HCT116 (cell line): ENCODE data around the gene HOXD11. TPM values are rescaled to one million over a fixed set of nuclear protein-coding genes. Genes with fewer than 3 reads are reported as not detected.

ENCODE experiments used
- ATAC-seq: fragments of 200-7000 bp; cut with Tn5 transposase; 2 replicates; pipeline ENCODE4 v1.9.1; 2020; ENCODE audit warnings: mild to moderate bottlenecking, moderate library complexity
- BruUV-seq: library from RNA; stranded (reverse); fragments of 400-500 nt; replicated peaks from 2 replicates; lab custom pipeline; 2021; lab: Mats Ljungman, UMichigan
- CTCF ChIA-PET: fragments of 300-600 bp; sonication (Branson Sonifier 250); formaldehyde crosslinking; loops from one replicate; lab custom pipeline; 2021; ENCODE audit warnings: antibody characterized with exemption; lab: Charles Lee
- POLR2A ChIA-PET: fragments of 300-600, 350-600 bp; sonication (Branson Sonifier 250); formaldehyde crosslinking; loops from one replicate; lab custom pipeline; 2021; ENCODE audit warnings: antibody characterized with exemption; lab: Charles Lee
- RAD21 ChIA-PET, 2 experiments: fragments of 300-600 bp; sonication (Branson Sonifier 250); formaldehyde crosslinking; loops; one replicate each; lab custom pipeline; 2023; ENCODE audit warnings: low total read pairs in 2 of 2; ENCODE audit not compliant: uncharacterized antibody in 2 of 2, unreplicated experiment in 2 of 2, low non-redundant PET in 1 of 2; lab: Charles Lee
- DNase-seq: peaks from one replicate; pipeline ENCODE4 v3.0.0-alpha.2; 2010; ENCODE audit warnings: low read depth, low spot score
- H2AFZ ChIP-seq: fragments of 200-600 bp; shearing (Covaris generic), sonication (generic); 2 replicates; pipeline ENCODE4 v1.6.1; 2017; ENCODE audit warnings: low read depth, mixed run types, mixed read lengths, antibody characterized with exemption, low read length; ENCODE audit not compliant: poor library complexity, severe bottlenecking
- H3K27ac ChIP-seq: 2 replicates; pipeline ENCODE4 v1.5.1; 2012; ENCODE audit warnings: low read depth, low read length
- H3K27me3 ChIP-seq: fragments of 200-600 bp; sonication (generic); 2 replicates; pipeline ENCODE4 v1.6.1; 2016; ENCODE audit warnings: mixed run types, low read length, mixed read lengths; ENCODE audit not compliant: insufficient read depth
- H3K36me3 ChIP-seq, 2 experiments: fragments of 200-500 bp in 1 of 2; fragments of 200-600 bp in 1 of 2; sonication (Bioruptor generic) in 1 of 2; sonication (generic) in 1 of 2; 2 replicates each; pipeline versions ENCODE4 v1.5.1 to v1.6.1; 2014 to 2016; ENCODE audit warnings: low read length in 2 of 2, inconsistent platforms in 1 of 2, mixed read lengths in 1 of 2, mixed run types in 1 of 2; ENCODE audit not compliant: insufficient read depth in 2 of 2, control insufficient read depth in 1 of 2
- H3K4me1 ChIP-seq, 2 experiments: fragments of 200-600 bp in 1 of 2; sonication (generic) in 1 of 2; 2 replicates each; pipeline versions ENCODE4 v1.5.1 to v1.6.1; 2012 to 2017; ENCODE audit warnings: low read length in 2 of 2, inconsistent platforms in 1 of 2, mild to moderate bottlenecking in 1 of 2, mixed read lengths in 1 of 2, mixed run types in 1 of 2, moderate library complexity in 1 of 2; ENCODE audit not compliant: insufficient read depth in 2 of 2, control insufficient read depth in 1 of 2
- H3K4me2 ChIP-seq: fragments of 200-600 bp; sonication (generic); 2 replicates; pipeline ENCODE4 v1.6.1; 2017; ENCODE audit warnings: mixed run types, low read length, mixed read lengths
- H3K4me3 ChIP-seq, 2 experiments: fragments of 200-600 bp in 1 of 2; sonication (generic) in 1 of 2; replicated peaks in 1 of 2; 2 replicates each; pipeline ENCODE4 v1.5.1; 2011 to 2016; ENCODE audit warnings: low read length in 2 of 2, control low read depth in 1 of 2, low read depth in 1 of 2, mild to moderate bottlenecking in 1 of 2, mixed read lengths in 1 of 2, mixed run types in 1 of 2
- H3K79me2 ChIP-seq: fragments of 200-600 bp; sonication (generic); 2 replicates; pipeline ENCODE4 v1.6.1; 2017; ENCODE audit warnings: mild to moderate bottlenecking, mixed run types, low read length, moderate library complexity, mixed read lengths; ENCODE audit not compliant: insufficient read depth
- H3K9ac ChIP-seq: fragments of 200-600 bp; sonication (generic); 2 replicates; pipeline ENCODE4 v1.6.1; 2016; ENCODE audit warnings: low read length, mixed read lengths
- H3K9me2 ChIP-seq: fragments of 200-600 bp; sonication (generic), shearing (Covaris generic); 2 replicates; pipeline ENCODE4 v1.6.1; 2017; ENCODE audit warnings: mixed run types, mild to moderate bottlenecking, moderate library complexity; ENCODE audit not compliant: insufficient read depth
- H3K9me3 ChIP-seq, 2 experiments: fragments of 200-500 bp in 1 of 2; fragments of 200-600 bp in 1 of 2; sonication (Bioruptor generic) in 1 of 2; sonication (generic) in 1 of 2; 2 replicates each; pipeline ENCODE4 v1.6.1; 2014 to 2017; ENCODE audit warnings: low read length in 2 of 2, mixed read lengths in 2 of 2, inconsistent platforms in 1 of 2, low read depth in 1 of 2, mild to moderate bottlenecking in 1 of 2, mixed run types in 1 of 2, moderate library complexity in 1 of 2; ENCODE audit not compliant: control insufficient read depth in 1 of 2, insufficient read depth in 1 of 2
- H4K20me1 ChIP-seq: fragments of 200-600 bp; sonication (generic), shearing (Covaris generic); 2 replicates; pipeline ENCODE4 v1.6.1; 2017; ENCODE audit warnings: mixed run types, mild to moderate bottlenecking, moderate library complexity; ENCODE audit not compliant: insufficient read depth
- CEBPB ChIP-seq: IDR thresholded peaks from 2 replicates; pipeline ENCODE4 v1.6.1; 2012; ENCODE audit warnings: low read depth
- EGR1 ChIP-seq: IDR thresholded peaks from 2 replicates; pipeline ENCODE4 v1.6.1; 2012; ENCODE audit warnings: low read depth
- EZH2phosphoT487 ChIP-seq: fragments of 200-600 bp; IDR thresholded peaks from 2 replicates; pipeline ENCODE4 v1.6.1; 2018; ENCODE audit warnings: antibody characterized with exemption, borderline replicate concordance
- FOSL1 ChIP-seq: IDR thresholded peaks from 2 replicates; pipeline ENCODE4 v1.6.1; 2012; ENCODE audit warnings: low read depth
- POLR2A ChIP-seq: IDR thresholded peaks from 2 replicates; pipeline ENCODE4 v1.7.0; 2011; ENCODE audit warnings: borderline replicate concordance; ENCODE audit not compliant: insufficient read depth, insufficient read length; ENCODE audit errors: extremely low read depth
- POLR2AphosphoS5 ChIP-seq: IDR thresholded peaks from 2 replicates; pipeline ENCODE4 v1.6.1; 2011; ENCODE audit warnings: mild to moderate bottlenecking, low read depth, low read length, moderate library complexity
- RAD21 ChIP-seq: IDR thresholded peaks from 2 replicates; pipeline ENCODE4 v1.6.1; 2012; ENCODE audit warnings: low read depth, mild to moderate bottlenecking
- REST ChIP-seq: IDR thresholded peaks from 2 replicates; pipeline ENCODE4 v1.6.1; 2012; ENCODE audit warnings: low read depth
- SIN3A ChIP-seq: IDR thresholded peaks from 2 replicates; pipeline ENCODE4 v1.6.1; 2012; ENCODE audit warnings: low read depth
- SP1 ChIP-seq: IDR thresholded peaks from 2 replicates; pipeline ENCODE4 v1.6.1; 2012; ENCODE audit warnings: low read depth
- SRF ChIP-seq: IDR thresholded peaks from 2 replicates; pipeline ENCODE4 v1.6.1; 2012; ENCODE audit warnings: low read depth
- YY1 ChIP-seq: IDR thresholded peaks from 2 replicates; pipeline ENCODE4 v1.6.1; 2011; ENCODE audit warnings: low read length, low read depth, moderate library complexity, mild to moderate bottlenecking; ENCODE audit not compliant: insufficient replicate concordance; ENCODE audit errors: extremely low read depth
- ZBTB33 ChIP-seq: IDR thresholded peaks from 2 replicates; pipeline ENCODE4 v1.6.1; 2011; ENCODE audit warnings: mild to moderate bottlenecking, low read length, moderate library complexity; ENCODE audit not compliant: insufficient replicate concordance; ENCODE audit errors: extremely low read depth
- ZNF274 ChIP-seq: fragments of 200-500 bp; sonication (Bioruptor generic); IDR thresholded peaks from 2 replicates; pipeline ENCODE4 v1.6.1; 2014; ENCODE audit warnings: mild to moderate bottlenecking, low read depth, low read length, inconsistent platforms
- intact Hi-C: fragments of 100-400 bp; cut with micrococcal nuclease; formaldehyde crosslinking; loops from 2 replicates; pipeline ENCODE4 v1.10.0; 2022
- total RNA-seq: library from RNA; stranded (reverse); gene quantifications from one replicate; pipeline ENCODE4 v1.2.1, GENCODE V29; 2021; ENCODE audit not compliant: unreplicated experiment
- TF ChIP-seq, protein P1 (sequence below), 3 experiments: fragments of 200-600 bp in 1 of 3; sonication (generic) in 1 of 3; IDR thresholded peaks in 2 of 3; conservative IDR thresholded peaks in 1 of 3; 2 replicates each; pipeline ENCODE4 v1.5.1; 2012 to 2017; ENCODE audit warnings: low read depth in 2 of 3, low read length in 2 of 3, antibody characterized with exemption in 1 of 3, borderline replicate concordance in 1 of 3, control low read depth in 1 of 3, mild to moderate bottlenecking in 1 of 3, mixed read lengths in 1 of 3, mixed run types in 1 of 3, moderate library complexity in 1 of 3; ENCODE audit not compliant: insufficient read depth in 1 of 3
- TF ChIP-seq, protein P2 (sequence below): IDR thresholded peaks from 2 replicates; pipeline ENCODE4 v1.6.1; 2012
- TF ChIP-seq, protein P3 (sequence below): IDR thresholded peaks from 2 replicates; pipeline ENCODE4 v1.6.1; 2012

Gene HOXD11
- total RNA-seq, 1 experiment from 2014 or later, result not detected

DNA sequence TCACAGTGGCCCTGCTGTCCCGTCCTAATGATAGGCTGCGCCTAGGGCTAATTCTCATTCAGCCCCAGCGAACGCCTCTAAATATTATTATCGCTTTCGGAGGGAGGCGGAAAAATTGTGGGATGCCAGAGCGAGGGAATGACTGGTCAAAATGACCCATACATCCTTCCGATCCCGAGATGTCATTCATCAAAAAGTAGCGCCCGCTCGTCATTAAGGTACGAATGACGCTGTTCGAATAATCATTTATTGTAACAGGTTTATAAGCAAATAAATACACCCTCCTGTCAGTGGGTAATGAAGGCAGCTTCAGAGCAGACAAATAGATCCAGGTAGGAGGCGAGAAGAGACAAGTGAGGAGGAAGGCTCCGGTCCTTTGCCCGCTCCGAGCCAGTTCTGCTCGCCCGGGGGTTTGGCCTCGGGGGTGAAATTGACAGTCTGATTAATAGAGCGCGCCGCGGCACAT, 23.3 kb upstream of the HOXD11 start, which contains the start of gene EVX2:
EVX2 (minus strand) TSS at position 167 of the 466 bp plus-strand sequence. CDS start 186 bp downstream, outside the sequence.
- intact Hi-C loops, result loop anchor here (5.0 kb wide), 1 partner anchor 1387 kb away; no protein-coding TSS in a partner anchor
- Histone ChIP-seq H3K4me3 (no peak within 1 kb of the TSS), H3K9me3 (no peaks in the 10 kb centered on the region; a peak in 1 of 4 replicates), H2AFZ (no peak within 1 kb of the TSS), H3K4me2 (no peak within 1 kb of the TSS), H3K27ac (no peak within 1 kb of the TSS)
- RAD21 ChIA-PET, result no interaction called here
- no peak for TF ChIP-seq ZNF274
- no peak for TF ChIP-seq ZBTB33
- TF ChIP-seq, protein P1, sequence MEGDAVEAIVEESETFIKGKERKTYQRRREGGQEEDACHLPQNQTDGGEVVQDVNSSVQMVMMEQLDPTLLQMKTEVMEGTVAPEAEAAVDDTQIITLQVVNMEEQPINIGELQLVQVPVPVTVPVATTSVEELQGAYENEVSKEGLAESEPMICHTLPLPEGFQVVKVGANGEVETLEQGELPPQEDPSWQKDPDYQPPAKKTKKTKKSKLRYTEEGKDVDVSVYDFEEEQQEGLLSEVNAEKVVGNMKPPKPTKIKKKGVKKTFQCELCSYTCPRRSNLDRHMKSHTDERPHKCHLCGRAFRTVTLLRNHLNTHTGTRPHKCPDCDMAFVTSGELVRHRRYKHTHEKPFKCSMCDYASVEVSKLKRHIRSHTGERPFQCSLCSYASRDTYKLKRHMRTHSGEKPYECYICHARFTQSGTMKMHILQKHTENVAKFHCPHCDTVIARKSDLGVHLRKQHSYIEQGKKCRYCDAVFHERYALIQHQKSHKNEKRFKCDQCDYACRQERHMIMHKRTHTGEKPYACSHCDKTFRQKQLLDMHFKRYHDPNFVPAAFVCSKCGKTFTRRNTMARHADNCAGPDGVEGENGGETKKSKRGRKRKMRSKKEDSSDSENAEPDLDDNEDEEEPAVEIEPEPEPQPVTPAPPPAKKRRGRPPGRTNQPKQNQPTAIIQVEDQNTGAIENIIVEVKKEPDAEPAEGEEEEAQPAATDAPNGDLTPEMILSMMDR (IDR thresholded peaks at IDR 0.05 in 2 of 3, conservative IDR thresholded peaks at IDR 0.05 in 1 of 3; ENCODE audit: borderline replicate concordance in 1 of 3, insufficient read depth in 1 of 3, low read depth in 2 of 3, low read length in 2 of 3), result no peak
- TF ChIP-seq SIN3A, result no peak
- TF ChIP-seq SRF, result no peak
- TF ChIP-seq, protein P2, sequence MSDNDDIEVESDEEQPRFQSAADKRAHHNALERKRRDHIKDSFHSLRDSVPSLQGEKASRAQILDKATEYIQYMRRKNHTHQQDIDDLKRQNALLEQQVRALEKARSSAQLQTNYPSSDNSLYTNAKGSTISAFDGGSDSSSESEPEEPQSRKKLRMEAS, result no peak
- no peak for TF ChIP-seq SP1
- TF ChIP-seq, protein P3, sequence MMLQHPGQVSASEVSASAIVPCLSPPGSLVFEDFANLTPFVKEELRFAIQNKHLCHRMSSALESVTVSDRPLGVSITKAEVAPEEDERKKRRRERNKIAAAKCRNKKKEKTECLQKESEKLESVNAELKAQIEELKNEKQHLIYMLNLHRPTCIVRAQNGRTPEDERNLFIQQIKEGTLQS, result no peak
- no peak for TF ChIP-seq YY1
- TF ChIP-seq EZH2phosphoT487, result no peak
- TF ChIP-seq REST, result no peak
- TF ChIP-seq FOSL1, result no peak
- TF ChIP-seq POLR2A, result no peak
- TF ChIP-seq CEBPB, result no peak
- TF ChIP-seq POLR2AphosphoS5, result no peak
- TF ChIP-seq RAD21, result no peak
- no peak for TF ChIP-seq EGR1
- TF ChIP-seq, all 23 proteins: peak for 0
- H3K9ac ChIP-seq, result no peak within 1 kb of the TSS
- no TSS peak for BruUV-seq
- CTCF ChIA-PET, result no interaction called here
- no peaks in the 10 kb centered on the region for H3K9me2 ChIP-seq
- POLR2A ChIA-PET, result no interaction called here
- H3K4me1 ChIP-seq, result no peaks in the 10 kb centered on the region
- H4K20me1 ChIP-seq, result no peaks in the 10 kb centered on the region
- no peaks in the 10 kb centered on the region for H3K27me3 ChIP-seq
- no peak for DNase-seq
- H3K36me3 ChIP-seq, result no peaks in the 10 kb centered on the region
- no peak for ATAC-seq
- no peaks in the 10 kb centered on the region for H3K79me2 ChIP-seq
